Measurements from ENCODE around the gene LITAFD.

DNA sequence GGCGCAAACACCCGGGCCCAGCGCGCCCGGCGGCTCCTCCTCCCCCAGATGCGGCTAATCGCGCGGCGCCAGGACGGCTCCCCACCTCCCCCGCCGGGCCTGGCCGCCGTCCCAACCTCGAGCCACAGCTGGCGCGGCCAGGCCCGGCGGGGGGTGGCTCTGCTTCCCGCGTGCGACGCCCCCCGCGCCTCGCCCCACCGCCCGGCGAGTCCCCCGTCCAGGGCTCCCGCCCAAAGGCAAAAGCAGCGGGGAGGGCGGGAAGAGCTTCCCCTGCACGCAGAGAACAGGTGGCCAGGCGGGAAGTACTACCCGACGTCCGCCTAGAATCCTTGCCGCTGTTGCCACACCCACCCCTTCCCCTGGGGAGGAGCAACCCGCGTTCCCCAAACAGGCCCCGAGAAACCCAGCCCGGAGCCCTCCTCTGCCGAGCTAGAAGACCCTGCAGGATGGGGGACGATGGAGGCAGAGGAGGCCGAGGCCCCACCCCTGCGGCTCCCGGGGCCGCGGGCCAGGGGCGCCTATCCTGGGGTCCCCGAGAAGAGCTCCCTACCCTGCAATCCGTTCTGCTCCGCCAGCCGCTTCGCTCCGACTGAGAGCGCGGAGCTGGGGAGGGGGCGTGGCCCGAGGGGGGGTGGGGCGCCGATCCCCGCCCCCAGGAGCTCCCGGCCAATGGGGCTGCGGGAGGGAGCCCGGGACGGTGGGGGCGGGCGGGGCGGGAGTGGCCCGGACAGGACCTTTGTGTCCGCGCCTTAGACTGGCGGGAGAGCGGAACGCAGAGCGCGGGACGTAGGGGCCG, 13.5 kb upstream of the LITAFD start, which contains the start of gene CARHSP1:
- TF ChIP-seq, protein P1, sequence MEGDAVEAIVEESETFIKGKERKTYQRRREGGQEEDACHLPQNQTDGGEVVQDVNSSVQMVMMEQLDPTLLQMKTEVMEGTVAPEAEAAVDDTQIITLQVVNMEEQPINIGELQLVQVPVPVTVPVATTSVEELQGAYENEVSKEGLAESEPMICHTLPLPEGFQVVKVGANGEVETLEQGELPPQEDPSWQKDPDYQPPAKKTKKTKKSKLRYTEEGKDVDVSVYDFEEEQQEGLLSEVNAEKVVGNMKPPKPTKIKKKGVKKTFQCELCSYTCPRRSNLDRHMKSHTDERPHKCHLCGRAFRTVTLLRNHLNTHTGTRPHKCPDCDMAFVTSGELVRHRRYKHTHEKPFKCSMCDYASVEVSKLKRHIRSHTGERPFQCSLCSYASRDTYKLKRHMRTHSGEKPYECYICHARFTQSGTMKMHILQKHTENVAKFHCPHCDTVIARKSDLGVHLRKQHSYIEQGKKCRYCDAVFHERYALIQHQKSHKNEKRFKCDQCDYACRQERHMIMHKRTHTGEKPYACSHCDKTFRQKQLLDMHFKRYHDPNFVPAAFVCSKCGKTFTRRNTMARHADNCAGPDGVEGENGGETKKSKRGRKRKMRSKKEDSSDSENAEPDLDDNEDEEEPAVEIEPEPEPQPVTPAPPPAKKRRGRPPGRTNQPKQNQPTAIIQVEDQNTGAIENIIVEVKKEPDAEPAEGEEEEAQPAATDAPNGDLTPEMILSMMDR (IDR thresholded peaks at IDR 0.05), result no peak
- TF ChIP-seq POLR2AphosphoS5 (IDR thresholded peaks at IDR 0.05) (peak; percentile 67 to 82 (median 77)), EP300 (IDR thresholded peaks at IDR 0.05; ENCODE audit: low read depth) (no peak), POLR2A (IDR thresholded peaks at IDR 0.05) (peak; percentile 87)
